KG1 (cell line): ENCODE data around the gene KCNJ4.
A peak's percentile ranks its signal among the peaks of the same experiment; 100 is the strongest.
"Not testable (repeated sequence)": the region's sequence is repeated elsewhere in the genome, so short reads cannot be mapped to it uniquely, and the experiment has no call there.

ENCODE experiments used
- DNase-seq: peaks from one replicate; lab custom pipeline; 2025; lab: John Stamatoyannopoulos, UW

Gene KCNJ4

GRCh38 chr22:38470179-38470578 is 15.2 kb upstream of the KCNJ4 start:
- DNase-seq, result not testable (repeated sequence)

DNA sequence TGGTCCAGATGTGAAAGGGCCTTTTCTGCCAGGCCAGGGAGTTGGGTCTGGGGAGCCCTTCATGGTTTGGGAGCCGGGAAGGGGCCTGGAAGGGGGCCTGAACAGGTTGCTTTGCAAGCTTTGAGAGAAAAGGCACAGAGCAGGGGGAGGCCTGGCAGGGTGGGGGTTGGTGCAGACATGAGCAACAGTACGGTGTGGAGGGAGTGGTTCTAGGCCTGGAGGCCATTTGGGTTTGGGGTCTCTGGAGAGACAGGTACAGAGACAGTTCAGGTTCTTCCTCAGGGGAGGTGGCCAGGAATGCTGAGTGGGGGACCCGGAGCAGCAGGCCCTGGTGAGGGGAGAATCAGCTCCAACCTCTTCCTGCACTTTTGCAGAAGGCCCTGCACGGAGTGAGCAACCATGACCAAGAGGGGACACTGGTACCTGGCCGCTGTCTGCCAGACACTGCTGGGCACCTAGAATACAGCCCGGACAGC is 14.3 kb upstream of the KCNJ4 start:
- DNase-seq, result no peak

- no peak for DNase-seq
Observed at GRCh38 chr22:38468443-38469305, 13.7 kb upstream of the KCNJ4 start.

DNA sequence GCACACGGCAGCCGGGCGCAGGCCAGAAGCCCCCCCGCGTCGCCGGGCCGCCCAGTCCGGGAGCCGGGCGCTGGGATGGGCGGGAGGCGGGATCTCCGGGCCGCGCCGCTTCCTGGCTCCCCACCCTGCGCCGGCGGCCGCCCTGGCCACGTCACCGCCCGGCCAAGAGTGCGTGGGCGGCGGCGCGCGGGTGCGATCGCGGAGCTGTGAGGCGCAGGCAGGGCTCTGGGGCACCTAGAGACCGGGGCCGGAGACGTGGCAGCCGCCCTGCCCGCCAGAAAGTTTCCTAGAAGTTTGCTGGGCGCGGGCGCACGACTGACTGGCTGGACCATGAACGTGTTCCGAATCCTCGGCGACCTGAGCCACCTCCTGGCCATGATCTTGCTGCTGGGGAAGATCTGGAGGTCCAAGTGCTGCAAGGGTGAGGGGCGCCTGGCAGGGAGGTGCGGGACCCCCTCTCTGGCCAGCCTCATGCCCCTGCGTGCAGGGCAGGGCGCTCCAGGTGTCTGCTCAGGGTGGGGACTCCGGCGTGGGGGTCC is 13.0 kb upstream of the KCNJ4 start, which contains the start of gene KDELR3:
Gene KDELR3 (plus strand): TSS at position 193 of the 539 bp plus-strand sequence. CDS start 138 bp downstream, at position 331.
- DNase-seq, result no peak

- no peak for DNase-seq
Observed at GRCh38 chr22:38467438-38467903, 12.5 kb upstream of the KCNJ4 start.

- DNase-seq, result no peak
Observed at GRCh38 chr22:38465673-38466490, 10.9 kb upstream of the KCNJ4 start.

DNA sequence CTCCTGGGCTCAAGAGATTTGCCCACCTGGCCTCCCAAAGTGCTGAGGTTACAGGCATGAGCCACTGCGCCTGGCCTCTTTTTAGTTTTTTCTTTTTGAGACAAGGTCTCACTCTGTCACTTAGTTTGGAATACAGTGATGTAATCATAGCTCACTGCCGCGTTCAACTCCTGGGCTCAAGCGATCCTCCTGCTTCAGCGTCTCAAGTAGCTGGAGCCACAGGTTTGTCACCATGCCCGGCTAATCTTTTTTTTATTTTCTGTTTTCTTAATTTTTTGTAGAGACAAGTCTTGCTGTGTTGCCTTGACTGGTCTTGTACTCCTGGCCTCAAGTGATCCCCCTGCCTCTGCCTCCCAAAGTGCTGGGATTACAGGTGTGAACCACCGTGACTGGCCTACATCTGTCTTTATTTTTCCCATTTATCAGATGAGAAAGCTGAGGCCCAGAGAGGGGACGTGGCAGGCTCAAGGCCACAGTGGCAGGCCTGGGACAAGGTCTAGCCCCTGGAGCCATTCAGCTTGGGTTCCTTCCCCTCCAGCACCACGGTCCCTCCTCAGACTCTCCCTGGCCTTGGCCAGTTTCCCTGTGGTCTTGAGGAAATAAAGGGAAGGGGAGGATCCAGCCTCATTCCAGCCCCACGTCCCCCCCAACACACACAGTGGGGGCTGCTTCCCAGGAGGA is 10.1 kb upstream of the KCNJ4 start:
- no peak for DNase-seq

- no peak for DNase-seq
Observed at GRCh38 chr22:38462960-38463784, 8.2 kb upstream of the KCNJ4 start.

- DNase-seq, result peak; percentile 30
Observed at GRCh38 chr22:38461414-38462081, 6.5 kb upstream of the KCNJ4 start.

GRCh38 chr22:38461057-38461413 is 6.0 kb upstream of the KCNJ4 start:
- no peak for DNase-seq

DNA sequence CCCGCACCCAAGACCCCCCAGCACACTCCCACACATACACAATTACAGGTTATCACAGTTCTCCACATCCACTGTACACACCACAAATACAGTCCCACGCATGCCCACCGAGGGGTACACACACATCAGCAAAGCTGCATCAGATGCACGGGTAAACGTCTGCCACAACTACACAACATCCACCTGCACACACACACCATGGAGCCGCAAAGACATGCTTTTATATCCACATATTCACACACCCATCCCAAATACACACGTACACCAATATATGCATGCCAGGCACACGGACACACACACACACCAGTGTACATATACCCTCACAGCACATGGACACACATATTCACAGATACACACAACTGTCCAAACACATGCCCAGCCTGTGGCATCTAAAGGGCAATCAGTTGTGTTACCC is 5.4 kb upstream of the KCNJ4 start:
- no peak for DNase-seq

DNA sequence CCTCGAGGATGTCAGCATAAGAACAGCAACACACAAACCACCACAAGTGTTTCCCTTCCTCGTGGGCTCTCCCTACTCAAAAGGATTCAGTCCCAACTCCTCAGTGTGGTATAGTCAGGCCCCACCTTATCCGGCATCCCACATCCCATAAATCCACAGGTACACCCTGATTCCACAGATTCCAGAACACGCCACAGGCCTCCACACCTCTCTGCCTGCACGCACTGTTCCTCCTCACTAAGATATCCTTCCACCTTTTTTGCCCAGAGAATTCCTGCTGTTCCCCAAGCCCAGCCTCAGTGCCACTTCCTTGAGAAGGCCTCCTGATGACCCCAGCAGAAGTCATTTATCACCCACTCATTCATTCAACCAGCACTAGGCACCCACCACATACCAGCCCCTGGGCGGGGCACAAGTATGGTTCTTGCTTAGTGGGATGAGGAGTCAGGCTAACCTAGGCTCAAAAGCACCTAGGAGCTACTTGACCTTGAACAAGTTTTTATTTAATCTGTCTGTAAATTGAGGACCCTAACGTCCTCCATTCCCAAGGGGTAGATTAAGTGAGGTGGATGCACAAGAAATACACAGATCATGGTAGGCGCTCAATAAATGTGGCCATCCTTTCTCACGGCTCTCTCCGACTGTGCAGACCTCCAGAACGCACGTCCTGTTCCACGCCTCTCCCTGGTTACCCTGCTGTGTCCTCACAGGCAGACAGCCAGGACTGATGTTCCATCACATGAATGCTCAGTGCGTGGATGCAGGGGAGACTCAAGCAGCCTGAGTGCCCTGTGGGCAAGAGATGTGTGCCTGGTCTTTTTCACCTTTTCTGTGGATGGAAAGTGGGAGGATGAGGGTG is 2.1 kb upstream of the KCNJ4 start:
- no peak for DNase-seq

DNA sequence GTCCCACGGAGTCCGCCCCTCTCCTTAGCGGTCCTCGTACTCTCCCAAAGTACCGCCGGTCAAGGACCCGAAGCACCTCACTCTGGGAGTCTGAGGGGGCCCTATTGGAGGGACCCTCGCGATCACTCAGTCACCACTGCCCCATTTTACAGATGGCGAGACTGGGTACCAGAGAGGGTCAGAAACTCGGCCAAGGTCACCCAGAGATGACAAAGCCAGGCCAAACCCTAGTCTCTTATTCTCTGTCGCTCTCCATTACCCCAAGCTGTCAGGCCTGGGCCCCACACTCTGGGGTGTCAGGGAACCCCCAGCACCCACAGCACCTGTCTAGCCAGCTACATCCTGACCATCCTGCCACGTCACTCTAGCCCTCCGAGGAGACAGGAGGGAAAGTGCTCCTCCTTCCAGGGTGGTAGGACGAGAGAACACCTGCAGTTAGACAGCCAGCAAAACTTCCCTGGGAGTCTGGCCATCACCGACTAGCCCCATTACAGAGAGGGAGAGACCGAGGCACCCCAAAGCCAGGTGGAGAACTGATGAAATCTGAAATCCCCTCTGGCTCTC is 1.4 kb upstream of the KCNJ4 start:
- no peak for DNase-seq

DNA sequence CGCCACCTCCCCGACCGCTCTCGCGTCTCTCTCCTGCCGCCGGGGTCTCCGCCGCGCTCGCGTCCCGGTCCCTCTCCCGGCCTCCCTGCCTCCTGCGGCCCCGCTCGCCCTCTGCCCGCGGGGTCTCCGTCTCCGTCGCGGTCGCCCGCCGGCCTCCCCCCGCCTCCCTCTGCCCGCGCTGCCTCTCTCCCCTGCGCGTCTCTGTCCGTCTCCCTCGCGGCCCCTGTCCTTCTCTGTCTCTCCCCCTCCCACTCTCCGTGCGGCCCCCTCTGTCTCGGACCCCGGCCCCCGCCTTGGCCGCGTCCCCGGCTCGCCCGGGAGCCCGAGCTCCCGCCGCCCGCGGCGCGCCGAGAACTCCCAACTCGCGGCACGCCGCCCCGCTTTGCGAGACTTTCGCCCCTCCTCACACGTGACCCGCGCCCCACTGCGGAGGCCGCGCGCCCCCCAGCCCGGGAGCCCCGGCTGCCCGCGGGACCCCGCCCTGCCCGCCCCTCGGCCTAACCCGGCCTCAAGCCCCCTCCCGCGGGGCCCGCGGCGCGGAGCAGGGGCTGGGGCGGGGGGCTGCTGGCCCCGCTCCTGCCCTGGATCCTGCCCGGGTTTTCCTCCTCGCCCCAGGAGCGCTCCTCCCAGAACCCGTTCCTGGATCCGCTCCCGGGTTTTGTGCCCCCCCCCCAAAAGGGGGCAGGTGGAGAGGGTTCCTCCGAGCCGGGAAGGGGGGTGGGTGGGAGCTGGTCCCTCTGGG is 702 bp upstream of the KCNJ4 start:
- no peak for DNase-seq

- no peak for DNase-seq
Observed at GRCh38 chr22:38454353-38455075, 485 bp downstream of the KCNJ4 start.

- DNase-seq, result no peak
Observed at GRCh38 chr22:38453996-38454352, 1.0 kb downstream of the KCNJ4 start.

GRCh38 chr22:38453066-38453672 is 1.8 kb downstream of the KCNJ4 start:
- DNase-seq, result no peak
